GM23248 (cell line): ENCODE data around the gene EXOC2. TPM values are rescaled to one million over a fixed set of nuclear protein-coding genes. Genes with fewer than 3 reads are reported as not detected.

ENCODE experiments used
- DNase-seq: peaks from one replicate; pipeline ENCODE4 v3.0.0-alpha.2; 2015
- H2AFZ ChIP-seq: fragments of 200-600 bp; sonication (generic); 2 replicates; pipeline ENCODE4 v1.6.1; 2016; ENCODE audit warnings: antibody characterized with exemption
- H3F3A ChIP-seq: fragments of 200-600 bp; sonication (generic); 2 replicates; pipeline ENCODE4 v1.6.1; 2016; ENCODE audit warnings: mild to moderate bottlenecking, antibody characterized with exemption, mixed run types; ENCODE audit not compliant: insufficient read depth
- H3K27ac ChIP-seq: fragments of 200-600 bp; sonication (generic); 2 replicates; pipeline ENCODE4 v1.5.1; 2016; ENCODE audit warnings: mild to moderate bottlenecking
- H3K27me3 ChIP-seq: fragments of 200-600 bp; sonication (generic); replicated peaks from 2 replicates; pipeline ENCODE4 v1.6.1; 2016; ENCODE audit warnings: mild to moderate bottlenecking; ENCODE audit not compliant: insufficient read depth
- H3K36me3 ChIP-seq: fragments of 200-600 bp; sonication (generic); 2 replicates; pipeline ENCODE4 v1.6.1; 2016; ENCODE audit warnings: low read depth, mild to moderate bottlenecking
- H3K4me1 ChIP-seq: fragments of 200-600 bp; sonication (generic); 2 replicates; pipeline ENCODE4 v1.6.1; 2016; ENCODE audit warnings: mild to moderate bottlenecking; ENCODE audit not compliant: insufficient read depth
- H3K4me2 ChIP-seq: fragments of 200-600 bp; sonication (generic); one replicate; pipeline ENCODE4 v1.6.1; 2016; ENCODE audit warnings: mild to moderate bottlenecking; ENCODE audit not compliant: unreplicated experiment
- H3K4me3 ChIP-seq: fragments of 200-600 bp; sonication (generic); 2 replicates; pipeline ENCODE4 v1.5.1; 2016; ENCODE audit warnings: mild to moderate bottlenecking
- H3K79me2 ChIP-seq: fragments of 200-600 bp; sonication (generic); 2 replicates; pipeline ENCODE4 v1.6.1; 2016; ENCODE audit warnings: mild to moderate bottlenecking; ENCODE audit not compliant: insufficient read depth
- H3K9ac ChIP-seq: fragments of 200-600 bp; sonication (generic); 2 replicates; pipeline ENCODE4 v1.6.1; 2016; ENCODE audit warnings: mild to moderate bottlenecking
- H3K9me2 ChIP-seq: fragments of 200-600 bp; sonication (generic); 2 replicates; pipeline ENCODE4 v1.6.1; 2016; ENCODE audit warnings: mixed run types, mild to moderate bottlenecking, moderate library complexity; ENCODE audit not compliant: insufficient read depth
- H3K9me3 ChIP-seq: fragments of 200-600 bp; sonication (generic); one replicate; pipeline ENCODE4 v1.6.1; 2017; ENCODE audit warnings: low read depth
- H4K20me1 ChIP-seq: fragments of 200-600 bp; sonication (generic); 2 replicates; pipeline ENCODE4 v1.6.0; 2016; ENCODE audit not compliant: insufficient read depth
- EZH2 ChIP-seq: fragments of 200-600 bp; sonication (generic); IDR thresholded peaks from 2 replicates; pipeline ENCODE4 v1.6.1; 2018; ENCODE audit warnings: antibody characterized with exemption, mild to moderate bottlenecking; ENCODE audit not compliant: insufficient read depth, poor library complexity, severe bottlenecking
- EZH2phosphoT487 ChIP-seq: fragments of 200-600 bp; sonication (generic); IDR thresholded peaks from 2 replicates; pipeline ENCODE4 v1.6.1; 2018; ENCODE audit warnings: antibody characterized with exemption, moderate library complexity, mild to moderate bottlenecking, low read depth; ENCODE audit not compliant: insufficient read depth
- WGBS, 2 experiments: methylation state at CpG; one replicate each; pipeline ENCODE4 v1.1.6; 2015 to 2017; ENCODE audit warnings: low lambda C conversion rate in 2 of 2, low coverage in 1 of 2; ENCODE audit errors: missing lambda C conversion rate in 2 of 2; 5-methylcytosine and 5-hydroxymethylcytosine counted together
- in situ Hi-C: fragments of 300-500 bp; cut with MboI; formaldehyde crosslinking; loops from 2 replicates; pipeline ENCODE4 v1.15.0; 2020
- polyA plus RNA-seq: library from polyadenylated mRNA; unstranded; fragments of >200 nt; fragmentation: Nextera tagmentation; extraction: Ambion mirVana; gene quantifications from 2 replicates; pipeline ENCODE4 v1.2.1, GENCODE V29; 2016
- total RNA-seq: library from RNA; depleted of rRNA; stranded (reverse); fragments of >200 nt; shearing (Covaris generic); gene quantifications from 2 replicates; pipeline ENCODE4 v1.2.3, GENCODE V29; 2014

The EXOC2 gene
- total and polyA plus RNA-seq, 2 experiments from 2014 or later: 17.5 to 32.9 TPM

DNA sequence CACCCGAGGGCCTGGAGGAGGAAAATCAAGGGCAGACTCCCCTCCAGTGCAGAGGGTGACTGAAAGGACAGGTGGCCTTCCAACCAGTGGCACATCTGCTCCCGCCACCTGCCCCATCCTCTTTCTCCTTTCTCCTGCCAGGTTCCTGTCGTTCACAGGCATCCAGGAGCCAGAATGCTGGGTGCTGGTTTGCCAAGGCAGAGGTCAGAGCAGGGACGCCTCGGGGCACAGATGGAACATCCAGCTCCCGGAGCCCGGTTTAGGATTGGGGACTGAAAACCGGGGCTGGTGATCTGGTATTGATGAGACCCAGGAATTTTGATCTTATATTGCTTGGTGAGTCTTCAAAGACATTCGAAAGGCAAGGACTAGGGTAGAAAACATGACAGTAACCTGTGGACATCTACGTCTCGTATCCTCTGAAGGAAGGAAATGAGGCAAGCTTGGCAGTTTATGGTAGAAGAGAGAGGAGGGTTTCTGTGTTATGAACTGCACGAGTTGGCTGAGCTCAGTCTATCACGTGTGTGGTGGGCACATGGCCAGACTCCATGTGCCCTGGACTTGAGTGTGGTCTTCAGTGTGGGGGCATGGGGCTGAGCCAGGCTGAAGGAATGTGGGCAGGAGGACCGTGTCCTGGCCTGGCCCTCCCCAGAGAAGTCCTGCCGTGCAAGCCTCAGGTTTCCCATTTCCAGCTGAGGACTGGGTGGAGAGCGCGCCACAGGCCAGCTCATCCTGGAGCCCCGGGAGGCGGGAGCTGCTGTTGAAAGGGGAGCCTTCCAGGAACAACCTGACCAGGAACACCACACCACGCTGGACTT lies 227.2 kb downstream of the EXOC2 start:
- TF ChIP-seq EZH2phosphoT487 (no peak), EZH2 (no peak)
- 43 to 46% methylated on average over 20 of the region's 20 CpGs for WGBS, 2 experiments

DNA sequence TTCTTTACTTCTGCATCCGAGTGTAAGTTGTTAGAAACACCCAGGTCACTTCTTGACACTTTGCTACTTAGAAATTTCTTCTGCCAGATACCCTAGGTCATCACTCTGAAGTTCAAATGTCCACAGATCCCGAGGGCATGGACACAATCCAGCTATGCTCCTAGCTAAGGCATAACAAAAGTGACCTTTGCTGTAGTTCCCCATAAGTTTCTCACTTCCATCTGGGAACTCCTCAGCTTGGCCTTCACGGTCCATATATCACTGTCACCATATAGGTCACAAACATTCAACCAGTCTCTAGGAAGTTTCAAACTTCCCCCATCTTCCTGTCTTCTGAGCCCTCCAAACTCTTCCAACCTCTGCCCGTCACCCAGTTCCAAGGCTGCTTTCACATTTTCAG lies 236.1 kb downstream of the EXOC2 start:
- H4K20me1 ChIP-seq: no peaks in the 10 kb centered on the region
- H3K9me3 ChIP-seq: no peaks in the 10 kb centered on the region
- H3K4me1 ChIP-seq: 0 out of 2 replicates have a peak, but pooled peaks cover 4% of the 10 kb centered on the region
- no peak overlapping the region for H3K27ac ChIP-seq
- H3K36me3 ChIP-seq: no peaks in the 10 kb centered on the region
- H3K79me2 ChIP-seq: no peaks in the 10 kb centered on the region
- no peak overlapping the region for H3K4me2 ChIP-seq
- no peak for DNase-seq
- WGBS, 2 experiments: 36 to 46% methylated on average over 4 of the region's 4 CpGs
- H3F3A ChIP-seq: no peaks in the 10 kb centered on the region
- H3K9me2 ChIP-seq: no peaks in the 10 kb centered on the region
- no peak overlapping the region for H2AFZ ChIP-seq
- TF ChIP-seq EZH2 (no peak), EZH2phosphoT487 (no peak)
- H3K27me3 ChIP-seq: peaks cover 40% of the 10 kb centered on the region
- H3K4me3 ChIP-seq: no peak overlapping the region
- in situ Hi-C loops: no loop called here
- H3K9ac ChIP-seq: no peak overlapping the region

More for the DNA sequence above, 227.2 kb downstream of the EXOC2 start:
- Histone ChIP-seq H3K9me3 (no peaks in the 10 kb centered on the region), H2AFZ (no peak overlapping the region), H3K36me3 (no peaks in the 10 kb centered on the region), H3K9me2 (no peaks in the 10 kb centered on the region), H3K4me2 (no peak overlapping the region), H3F3A (no peaks in the 10 kb centered on the region), H3K4me1 (no peaks in the 10 kb centered on the region), H3K27ac (no peak overlapping the region), H3K4me3 (no peak overlapping the region), H3K27me3 (peaks cover 54% of the 10 kb centered on the region), H3K9ac (no peak overlapping the region), H4K20me1 (no peaks in the 10 kb centered on the region), H3K79me2 (no peaks in the 10 kb centered on the region)
- in situ Hi-C loops: no loop called here
- no peak for DNase-seq

DNA sequence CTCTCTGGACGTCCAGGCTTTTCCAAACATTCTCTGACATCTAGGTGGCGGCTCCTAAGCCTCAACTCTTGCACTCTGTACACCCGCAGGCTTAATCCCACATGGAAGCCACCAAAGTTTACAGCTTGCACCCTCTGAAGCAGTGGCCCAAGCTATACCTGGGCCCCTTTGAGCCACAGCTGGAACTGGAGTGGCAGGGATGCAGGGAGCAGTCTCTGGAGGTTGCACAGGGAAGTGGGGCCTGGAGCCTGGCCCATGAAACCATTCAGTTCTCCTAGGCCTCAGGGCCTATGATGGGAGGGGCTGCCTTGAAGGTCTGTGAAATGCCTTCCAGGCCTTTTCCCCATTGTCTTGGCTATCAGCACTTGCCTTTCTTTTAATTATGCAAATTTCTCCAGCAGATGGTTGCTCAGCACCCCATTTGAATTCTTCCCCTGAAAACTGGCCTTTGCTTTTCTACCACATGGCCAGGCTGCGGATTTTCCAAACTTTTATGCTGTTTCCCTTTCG lies 236.5 kb downstream of the EXOC2 start:
- Histone ChIP-seq H3K9me3 (no peaks in the 10 kb centered on the region), H3K4me3 (no peak overlapping the region), H2AFZ (no peak overlapping the region), H3K36me3 (no peaks in the 10 kb centered on the region), H3K9ac (no peak overlapping the region), H4K20me1 (no peaks in the 10 kb centered on the region), H3K27me3 (peaks cover 35% of the 10 kb centered on the region), H3K27ac (no peak overlapping the region), H3F3A (no peaks in the 10 kb centered on the region), H3K4me2 (no peak overlapping the region), H3K4me1 (0 out of 2 replicates have a peak, but pooled peaks cover 4% of the 10 kb centered on the region), H3K9me2 (no peaks in the 10 kb centered on the region), H3K79me2 (no peaks in the 10 kb centered on the region)
- DNase-seq: no peak
- 50 to 58% methylated on average over 5 of the region's 5 CpGs for WGBS, 2 experiments
- in situ Hi-C loops: no loop called here
- TF ChIP-seq EZH2 (no peak), EZH2phosphoT487 (no peak)

DNA sequence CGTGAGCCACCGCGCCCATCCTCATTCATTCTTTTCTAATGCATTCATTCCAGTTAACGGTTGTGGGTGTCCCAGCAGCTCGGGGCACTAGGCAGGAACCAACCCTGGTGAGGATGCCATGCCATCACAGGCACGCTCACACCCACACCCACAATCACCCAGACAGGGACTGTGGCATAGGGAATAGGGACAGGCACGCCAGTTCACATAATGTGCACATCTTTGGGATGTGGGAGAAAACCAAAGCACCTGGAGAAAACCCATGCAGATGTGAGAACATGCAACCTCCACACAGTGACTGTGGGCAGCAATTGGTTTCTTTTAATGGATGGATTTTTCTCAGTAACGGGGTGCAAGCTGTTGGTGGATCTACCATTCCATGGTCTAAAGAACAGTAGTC lies 237.1 kb downstream of the EXOC2 start:
- Histone ChIP-seq H3K9ac (no peak overlapping the region), H2AFZ (no peak overlapping the region), H3K9me3 (no peaks in the 10 kb centered on the region), H3F3A (no peaks in the 10 kb centered on the region), H3K4me2 (no peak overlapping the region), H3K4me1 (0 out of 2 replicates have a peak, but pooled peaks cover 4% of the 10 kb centered on the region), H3K27ac (no peak overlapping the region), H3K36me3 (no peaks in the 10 kb centered on the region), H4K20me1 (no peaks in the 10 kb centered on the region), H3K9me2 (no peaks in the 10 kb centered on the region), H3K79me2 (no peaks in the 10 kb centered on the region), H3K27me3 (peaks cover 30% of the 10 kb centered on the region), H3K4me3 (no peak overlapping the region)
- in situ Hi-C loops: no loop called here
- DNase-seq: no peak
- 54 to 58% methylated on average over 8 of the region's 8 CpGs for WGBS, 2 experiments
- TF ChIP-seq EZH2phosphoT487: no peak
